SW480 (cell line): Measurements from ENCODE around the gene LSM2.

ENCODE experiments used
- DNase-seq: peaks from one replicate; pipeline ENCODE4 v3.0.0-alpha.2; 2016; ENCODE audit warnings: low spot score

LSM2 gene

GRCh38 chr6:31750411-31751022 lies 56.2 kb downstream of the LSM2 start:
- no peak for DNase-seq

- DNase-seq, result no peak
Observed at GRCh38 chr6:31749301-31750036, 57.3 kb downstream of the LSM2 start.
